GM19372 (cell line): ENCODE measurements around the gene CCL13.

Experiments
- ATAC-seq: cut with Tn5 transposase; IDR thresholded peaks from one replicate; pipeline ENCODE4 v1.9.1; 2021; ENCODE audit warnings: mild to moderate bottlenecking, low read depth, moderate library complexity; ENCODE audit not compliant: unreplicated experiment

Gene CCL13

DNA sequence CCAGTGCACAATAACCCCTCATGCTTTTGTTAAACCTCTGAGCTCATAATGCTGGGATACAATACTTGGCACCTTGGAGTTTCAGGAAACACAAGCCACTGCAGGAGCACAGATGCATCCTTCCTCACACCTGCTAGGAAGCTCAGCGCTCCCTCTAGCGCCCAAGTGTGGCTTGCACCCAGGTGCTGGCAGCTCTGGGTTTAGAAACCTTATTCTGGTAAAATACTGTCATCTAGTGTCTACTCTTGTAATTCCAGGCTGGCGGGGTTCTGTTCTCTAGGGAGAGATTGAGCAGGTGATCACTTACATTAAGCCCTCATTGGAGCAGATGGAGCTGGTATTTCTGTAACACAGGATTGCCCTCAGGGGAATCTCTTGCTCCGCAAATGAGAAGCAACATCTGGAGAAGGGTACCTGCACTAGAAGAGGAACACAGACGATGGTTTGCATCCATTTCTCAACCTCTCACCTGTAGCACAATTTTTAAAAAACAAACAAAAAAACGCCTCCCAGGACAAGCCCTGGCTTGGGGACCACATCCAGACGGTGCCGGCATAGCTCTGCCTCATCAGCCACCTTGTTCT, 5.3 kb downstream of the CCL13 start:
- no peak for ATAC-seq

DNA sequence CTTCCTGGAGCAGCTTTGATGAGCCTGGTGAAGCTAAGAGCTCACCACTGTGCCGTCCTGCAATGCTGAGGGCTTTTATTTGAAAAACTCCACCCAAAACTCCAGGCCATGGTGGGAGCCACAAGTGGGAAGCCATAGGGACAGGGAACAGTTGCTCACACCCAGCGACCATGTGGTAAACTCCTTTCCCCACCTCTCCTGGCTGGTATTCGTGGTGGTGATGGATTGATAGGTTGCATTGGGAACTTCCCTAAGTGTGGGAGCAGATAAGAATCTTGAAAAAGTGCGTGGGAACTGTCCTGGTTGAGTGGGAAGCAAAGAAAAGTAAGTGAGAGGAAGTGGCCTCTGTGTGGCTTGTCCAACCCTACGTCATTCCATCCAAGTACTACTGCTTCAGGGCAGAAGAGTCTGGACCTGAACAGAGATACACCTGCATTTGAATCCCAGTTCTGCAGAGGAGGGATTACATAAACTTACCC, 6.9 kb downstream of the CCL13 start, which contains the start of gene CCL1:
Gene CCL1 (minus strand): TSS at position 51 of the 479 bp plus-strand sequence. CDS start 72 bp downstream, outside the sequence.
- ATAC-seq: no peak

DNA sequence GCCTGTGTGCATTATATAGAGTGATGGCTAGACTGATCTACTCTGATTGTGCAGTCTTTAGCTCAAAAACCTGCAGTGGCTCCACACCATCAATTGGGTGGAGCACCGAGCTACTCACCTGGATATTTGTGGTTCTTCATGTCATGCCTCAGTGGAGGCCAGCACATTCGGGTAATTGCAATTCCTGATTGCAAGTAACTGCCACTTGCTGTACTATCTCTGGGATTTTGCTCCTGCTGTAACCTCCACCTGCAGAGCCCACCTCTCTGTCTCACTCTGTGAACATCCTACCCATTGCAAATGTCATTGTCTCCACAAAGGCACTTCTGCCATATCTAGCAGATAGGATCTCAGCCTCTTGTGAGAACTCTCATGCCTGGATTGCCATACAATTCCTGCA, 8.5 kb downstream of the CCL13 start:
- ATAC-seq: no peak

DNA sequence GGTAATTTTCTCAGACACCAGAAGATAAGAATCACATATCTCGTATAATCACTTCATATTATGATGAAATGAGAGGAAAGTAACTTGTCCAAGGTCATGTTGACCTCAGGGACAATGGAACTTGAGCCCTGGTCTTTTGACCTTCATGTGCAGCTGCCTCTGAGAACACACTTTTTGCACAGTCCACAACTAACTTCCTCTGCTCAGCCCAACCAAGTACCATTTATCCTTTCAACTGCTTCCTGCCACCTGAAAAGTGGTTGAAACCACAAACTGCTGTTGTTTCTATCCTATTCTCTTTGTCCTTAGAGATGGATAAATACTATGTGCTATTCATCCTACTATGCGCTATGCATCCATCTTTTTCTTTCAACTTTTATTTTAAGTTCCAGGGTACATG, 9.1 kb downstream of the CCL13 start:
- ATAC-seq: no peak

DNA sequence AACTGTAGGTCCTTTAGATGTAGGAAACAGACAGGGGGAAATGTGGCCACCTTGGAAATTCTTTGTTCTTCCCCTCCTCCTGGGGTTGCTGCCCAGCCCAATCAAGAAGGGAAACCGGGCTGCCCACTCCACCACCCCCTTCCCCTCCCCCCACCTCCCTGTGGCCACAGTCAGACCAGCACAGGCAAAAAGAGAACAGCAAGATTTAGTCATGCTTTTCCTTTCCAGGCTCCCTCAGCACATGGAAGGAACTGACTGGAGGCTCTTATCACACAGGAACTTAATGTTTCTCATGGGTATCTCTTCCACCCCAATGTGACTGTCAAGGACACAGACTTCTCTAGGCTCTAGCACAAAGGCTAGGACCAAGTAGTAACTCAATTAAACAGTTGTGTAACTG, 9.7 kb downstream of the CCL13 start:
- no peak for ATAC-seq

DNA sequence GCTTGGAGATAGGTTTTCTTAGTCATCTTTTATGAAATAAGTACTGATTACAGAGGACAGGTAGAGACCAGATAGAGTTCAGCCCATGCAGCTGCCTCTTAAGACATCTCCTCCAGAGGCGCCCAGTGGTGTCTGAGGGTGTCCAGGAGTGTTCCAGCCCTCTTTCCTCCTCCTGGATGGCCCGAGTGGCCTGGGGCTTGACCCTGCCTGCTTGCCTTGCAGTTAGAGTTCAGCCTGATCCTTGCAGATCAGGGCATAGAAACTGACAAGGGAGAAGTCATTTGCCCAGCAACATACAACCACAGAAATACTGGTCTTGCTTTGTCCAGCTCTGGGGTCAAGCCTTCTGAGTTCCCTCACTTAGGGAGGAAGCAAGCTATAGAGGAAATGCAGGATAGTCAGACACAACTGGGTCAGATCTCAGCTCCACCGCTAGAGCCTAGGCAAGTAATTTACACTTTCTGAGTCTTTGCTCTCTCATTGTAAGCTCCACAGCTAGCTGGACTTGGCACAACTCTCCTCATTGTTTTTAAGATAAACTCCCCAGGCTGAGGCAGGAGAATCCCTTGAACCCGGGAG, 10.3 kb downstream of the CCL13 start:
- no peak for ATAC-seq

DNA sequence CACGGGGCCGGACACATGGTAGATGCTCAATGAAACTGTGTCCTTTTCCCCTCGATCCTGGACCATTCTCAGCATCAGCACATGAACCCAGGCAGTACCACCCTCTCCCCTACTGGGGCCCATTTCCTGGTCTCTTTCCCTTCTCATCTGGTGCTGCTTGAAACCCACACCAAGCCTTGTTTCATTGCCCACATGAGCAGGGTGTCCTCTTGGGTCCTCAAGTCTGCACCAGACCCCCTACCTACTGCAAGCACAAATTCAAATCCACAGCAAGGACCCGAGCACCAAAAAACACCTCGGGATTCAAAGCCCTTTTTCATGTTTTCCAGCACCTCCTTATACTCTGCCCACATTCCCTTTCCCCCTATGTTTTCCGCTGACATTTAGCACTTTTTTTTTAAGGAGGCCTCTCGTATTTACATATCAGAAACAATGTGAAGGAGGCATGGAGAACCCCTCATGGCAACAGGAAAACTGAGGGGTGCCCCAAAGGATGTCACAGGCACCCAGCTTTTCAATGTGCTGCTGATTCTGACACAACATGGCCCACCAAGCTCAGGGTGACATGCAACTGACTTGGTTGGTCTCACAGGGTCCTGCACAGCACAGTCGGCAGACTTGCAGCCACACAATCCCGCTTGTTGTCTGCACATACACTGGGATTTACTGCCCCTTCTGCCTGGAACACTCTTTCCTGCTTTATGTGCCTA, 11.4 kb downstream of the CCL13 start:
- ATAC-seq: no peak

DNA sequence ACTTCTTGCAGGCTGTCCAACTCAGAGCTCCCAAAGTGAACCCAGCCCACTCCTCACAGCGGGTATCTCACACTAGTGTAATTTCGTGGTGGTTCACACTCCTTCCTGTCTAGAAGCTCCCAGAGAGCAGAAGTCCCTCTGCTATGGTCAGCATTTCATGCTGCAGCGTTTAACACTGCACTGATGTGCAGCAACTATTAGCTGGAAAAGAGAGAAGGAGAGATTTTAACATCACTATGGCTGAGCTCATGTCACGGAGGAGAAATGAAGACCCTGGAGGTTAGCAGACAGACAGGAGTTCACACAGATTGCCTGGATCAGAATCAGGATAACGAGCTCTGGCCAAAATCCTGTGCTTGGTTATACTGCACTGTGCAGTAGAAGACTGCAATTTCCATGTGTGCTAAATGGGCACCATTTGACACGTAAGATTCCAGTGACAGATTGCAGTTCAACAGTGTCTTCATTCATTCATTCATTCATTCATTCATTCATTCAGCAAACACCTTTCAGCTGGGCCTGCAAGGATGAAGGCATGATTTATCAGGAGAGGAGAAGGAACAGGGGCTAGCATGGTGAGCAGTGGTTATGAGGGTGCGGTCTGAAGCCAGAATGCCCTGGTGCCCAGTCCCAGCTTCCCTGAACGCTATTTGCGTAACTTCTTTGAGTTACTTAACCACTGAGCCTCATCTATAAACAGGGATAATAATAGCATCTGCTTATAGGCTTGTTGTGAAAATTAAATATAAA, 12.1 kb downstream of the CCL13 start:
- ATAC-seq: no peak

DNA sequence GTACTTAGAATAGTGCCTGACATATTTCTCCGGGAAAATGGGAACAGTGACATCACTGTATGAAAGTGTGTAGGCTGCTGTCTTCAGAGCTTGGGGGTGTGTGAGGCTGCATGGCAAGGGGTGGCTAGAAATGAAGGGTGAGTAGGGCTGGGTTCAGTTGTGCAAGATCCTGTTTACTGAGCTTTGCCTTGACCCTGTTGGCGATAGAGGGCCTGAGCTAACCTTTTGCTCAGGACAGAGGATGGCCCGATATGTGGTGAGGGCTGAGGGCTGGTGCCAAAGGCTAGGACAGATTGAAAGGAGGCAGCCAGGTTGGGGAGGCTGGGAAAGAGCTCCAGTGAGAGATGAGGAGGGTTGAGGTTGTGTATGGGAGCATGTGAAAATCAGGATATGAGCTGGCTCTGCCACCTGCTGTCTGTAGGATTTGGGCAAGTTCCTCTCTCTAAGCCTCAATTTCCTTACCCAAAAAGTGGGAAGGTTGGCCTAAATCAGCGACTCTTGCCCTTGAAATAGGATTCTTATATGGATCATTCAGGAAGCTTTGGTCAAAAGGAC, 12.7 kb downstream of the CCL13 start:
- no peak for ATAC-seq

DNA sequence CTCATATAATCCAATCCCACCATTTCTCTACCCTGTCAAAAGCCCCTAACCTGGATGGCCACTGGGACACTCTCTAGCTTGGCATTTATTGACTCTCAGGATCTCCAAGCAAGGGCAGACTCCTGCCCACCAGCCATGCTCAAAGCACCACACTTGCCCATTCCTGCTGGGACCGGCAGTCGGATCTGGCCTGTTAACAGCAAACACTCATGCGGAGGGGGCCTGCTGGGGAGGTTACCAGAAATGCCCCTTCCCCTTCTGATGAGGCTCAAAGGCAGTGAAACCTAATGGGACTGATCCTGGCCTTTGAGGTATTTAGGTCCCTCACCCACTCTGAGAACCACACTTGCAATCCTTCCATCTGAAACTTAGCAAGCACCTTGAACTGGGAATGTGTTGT, 13.3 kb downstream of the CCL13 start:
- ATAC-seq: no peak

DNA sequence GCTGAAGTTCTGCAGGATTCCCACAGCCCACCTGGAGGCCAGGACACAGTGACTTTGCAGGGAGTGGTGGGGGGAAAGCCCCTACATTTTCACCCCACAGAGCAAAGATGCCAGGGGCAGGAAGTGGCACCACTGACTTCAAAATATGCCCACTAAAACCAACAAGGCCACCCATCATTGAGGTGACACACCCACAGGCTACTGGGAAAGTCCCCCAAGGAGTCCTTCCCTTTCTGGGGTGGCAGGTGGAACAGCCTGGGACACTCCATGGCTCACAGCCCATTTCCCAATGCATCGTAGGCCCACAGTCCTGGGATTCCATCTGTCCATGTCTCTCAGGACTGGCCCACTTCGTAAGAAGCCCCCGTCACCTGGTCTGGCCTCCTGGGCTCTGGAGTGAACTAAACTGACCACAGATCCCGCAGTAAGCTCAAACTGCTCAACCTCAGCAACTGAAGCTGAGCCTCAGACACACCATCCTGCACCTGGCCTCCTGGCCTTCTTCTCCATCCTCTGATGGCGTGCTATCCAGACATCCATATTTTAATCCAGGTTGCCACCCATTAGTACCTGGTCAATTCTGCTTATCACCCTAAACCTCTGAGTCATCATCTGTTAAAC, 14.2 kb downstream of the CCL13 start:
- ATAC-seq: no peak

DNA sequence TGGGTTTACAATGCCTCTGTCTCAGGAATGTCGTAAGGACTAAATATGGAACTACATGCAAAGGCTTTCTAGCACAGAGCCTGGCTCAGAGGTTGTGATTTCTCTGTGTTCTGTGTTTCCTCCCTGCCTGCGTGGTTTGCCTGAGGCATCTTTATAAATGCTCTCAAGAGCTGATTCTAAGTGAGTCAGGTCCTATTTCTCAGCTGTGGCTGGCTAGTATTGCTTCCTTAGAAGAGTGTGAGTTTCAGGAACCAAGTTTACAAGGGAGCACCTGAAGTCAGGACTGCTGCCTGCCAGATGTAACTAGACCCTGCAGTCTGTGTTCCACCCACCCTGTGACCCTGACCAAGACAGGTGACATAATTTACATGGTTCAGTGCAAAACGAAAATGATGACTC, 14.7 kb downstream of the CCL13 start:
- no peak for ATAC-seq

DNA sequence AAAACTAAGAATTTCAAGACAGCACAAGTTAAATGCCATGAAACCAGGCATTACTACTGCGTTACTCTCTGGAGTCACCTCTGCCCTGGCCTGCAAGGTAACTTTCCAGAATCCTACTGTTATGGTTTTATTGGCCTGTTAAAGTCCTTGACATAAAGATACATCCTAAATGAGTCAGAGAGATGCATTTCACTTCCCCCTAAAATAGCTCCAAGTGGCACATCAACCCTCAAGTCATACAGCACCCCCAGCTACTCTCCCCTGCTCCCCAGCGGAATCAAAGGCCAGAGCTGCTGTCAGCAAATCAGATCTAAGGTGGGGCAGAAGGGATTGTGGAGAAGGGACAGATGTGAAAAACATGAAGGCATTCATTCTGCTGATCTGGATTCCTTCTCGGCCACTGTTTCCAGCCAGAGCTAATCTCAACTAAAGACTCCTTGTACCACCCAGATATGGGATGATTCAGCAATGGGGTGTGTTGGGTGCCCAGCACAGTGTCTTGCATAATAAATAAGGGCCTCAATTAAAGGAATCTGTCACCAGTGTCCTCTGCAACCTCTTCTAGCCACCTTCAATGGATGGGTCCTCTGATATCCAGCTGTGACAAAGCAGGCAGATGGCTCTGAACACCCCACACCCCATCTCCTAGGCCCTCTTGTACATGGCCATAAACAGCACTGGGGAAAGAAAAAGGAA, 15.3 kb downstream of the CCL13 start:
- no peak for ATAC-seq

DNA sequence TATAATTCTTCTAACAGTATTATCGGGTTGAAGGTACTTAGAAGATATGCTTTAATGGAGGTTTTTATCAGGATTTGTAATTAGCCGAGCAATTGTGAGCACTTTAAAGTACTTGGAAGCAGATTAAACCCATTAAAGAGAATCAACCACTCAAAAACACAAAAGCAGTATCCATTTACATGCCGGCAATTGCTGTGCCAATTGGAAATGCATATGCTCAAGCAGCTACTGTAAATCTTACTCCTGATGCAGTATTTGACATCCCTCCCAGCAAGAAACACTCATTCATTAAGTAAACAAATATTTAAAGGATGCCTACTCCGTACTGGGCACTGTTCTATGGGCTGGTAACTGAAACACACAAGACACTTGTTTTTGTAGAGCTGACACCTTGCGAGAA, 18.2 kb downstream of the CCL13 start:
- no peak for ATAC-seq

DNA sequence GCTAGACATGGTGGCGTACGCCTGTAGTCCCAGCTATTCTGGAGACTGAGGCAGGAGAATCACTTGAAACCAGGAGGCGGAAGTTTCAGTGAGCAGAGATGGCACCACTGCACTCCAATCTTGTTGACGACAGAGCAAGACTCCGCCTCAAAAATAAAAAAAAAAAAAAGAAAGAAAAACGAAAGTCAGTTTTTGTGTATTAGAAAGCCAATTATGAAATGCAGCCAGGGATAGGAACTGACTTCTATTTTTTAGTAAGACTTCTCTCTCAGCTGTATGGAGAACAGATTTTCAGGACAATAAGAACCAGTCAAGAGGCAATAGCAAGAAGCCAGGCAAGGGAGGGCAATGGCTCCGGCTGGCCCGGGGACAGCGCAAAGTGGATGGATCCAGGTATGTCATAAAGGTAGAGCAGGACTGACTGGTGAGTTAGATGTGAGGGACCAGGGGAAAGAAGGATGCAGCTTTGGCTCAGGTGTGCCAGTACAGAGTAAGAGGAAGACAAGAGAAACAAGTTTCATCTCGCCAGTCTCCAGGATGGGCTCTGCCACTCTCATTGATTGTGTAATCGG, 19.2 kb downstream of the CCL13 start:
- ATAC-seq: no peak

DNA sequence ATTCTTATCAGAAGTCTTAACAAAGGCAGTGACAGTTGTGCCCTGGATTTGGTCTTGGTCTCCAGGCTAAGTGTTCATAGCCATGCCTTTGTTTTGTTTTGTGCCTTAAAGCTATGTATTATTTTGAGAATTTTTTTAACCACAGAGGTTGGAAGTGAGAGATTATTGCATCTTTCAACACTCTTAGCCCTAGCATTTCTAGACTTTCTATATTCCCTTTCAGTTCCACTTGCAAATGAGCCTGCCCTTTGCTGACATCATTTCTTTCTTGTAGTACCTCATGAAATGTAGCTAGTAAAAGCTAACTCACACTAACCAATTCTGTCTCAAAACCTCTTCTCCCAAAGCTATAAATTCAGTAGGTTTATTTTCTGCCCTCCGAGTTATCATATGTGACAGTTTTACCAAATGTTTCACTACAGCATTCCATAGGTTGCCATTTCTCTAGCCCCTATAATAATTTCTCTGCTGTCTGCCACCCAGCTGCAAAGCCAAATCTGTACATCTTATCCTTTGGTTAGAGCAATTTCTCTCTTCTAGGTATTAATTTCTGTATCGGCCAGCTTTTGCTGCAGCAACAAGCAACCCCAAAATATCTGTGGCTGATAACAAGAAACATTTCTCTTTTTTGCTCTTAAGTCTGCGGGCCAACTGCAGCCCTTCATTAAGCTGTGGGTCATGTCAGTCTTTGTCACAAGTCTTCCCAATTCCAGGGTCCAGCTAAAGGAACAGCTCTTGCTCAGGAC, 21.0 kb downstream of the CCL13 start:
- ATAC-seq: no peak

DNA sequence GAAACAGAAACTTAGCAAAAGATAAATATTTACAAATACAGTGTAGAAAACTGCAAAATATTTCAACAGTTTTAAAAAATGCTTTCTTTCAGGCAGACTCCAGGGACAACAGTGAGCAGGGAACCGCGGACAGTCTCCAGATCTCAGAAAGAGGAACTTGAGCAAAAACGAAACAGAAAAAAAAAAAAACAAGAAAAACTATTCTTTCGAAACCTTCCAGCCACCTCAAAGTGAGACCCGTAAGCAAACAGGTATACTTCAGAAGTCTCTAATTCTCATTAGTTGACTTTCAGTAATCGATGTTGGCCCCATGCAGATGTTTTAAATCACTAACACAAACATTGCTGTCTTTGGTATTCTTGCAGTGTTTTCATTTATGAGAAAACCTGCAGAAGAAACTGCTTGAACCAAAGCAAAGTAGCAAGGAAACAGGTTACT, 22.4 kb downstream of the CCL13 start:
- no peak for ATAC-seq

DNA sequence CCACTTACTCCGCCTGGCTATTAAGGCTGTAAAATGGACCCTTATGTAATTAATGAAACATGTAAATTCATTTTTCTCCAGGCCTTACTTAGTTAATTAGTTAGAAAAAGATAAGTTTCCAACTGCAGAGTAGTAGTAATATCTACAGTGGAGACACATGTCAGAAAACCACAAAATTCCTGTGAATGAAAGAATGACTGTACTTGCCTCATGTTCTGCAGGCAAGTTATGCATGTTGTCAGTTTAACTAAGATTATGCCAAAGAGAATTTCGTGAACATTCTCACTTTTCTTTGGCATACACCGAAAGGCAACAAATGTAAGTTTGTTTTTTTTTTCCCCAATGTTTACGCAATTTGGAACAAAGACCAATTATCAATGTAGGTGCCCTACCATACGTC, 23.6 kb downstream of the CCL13 start:
- no peak for ATAC-seq

DNA sequence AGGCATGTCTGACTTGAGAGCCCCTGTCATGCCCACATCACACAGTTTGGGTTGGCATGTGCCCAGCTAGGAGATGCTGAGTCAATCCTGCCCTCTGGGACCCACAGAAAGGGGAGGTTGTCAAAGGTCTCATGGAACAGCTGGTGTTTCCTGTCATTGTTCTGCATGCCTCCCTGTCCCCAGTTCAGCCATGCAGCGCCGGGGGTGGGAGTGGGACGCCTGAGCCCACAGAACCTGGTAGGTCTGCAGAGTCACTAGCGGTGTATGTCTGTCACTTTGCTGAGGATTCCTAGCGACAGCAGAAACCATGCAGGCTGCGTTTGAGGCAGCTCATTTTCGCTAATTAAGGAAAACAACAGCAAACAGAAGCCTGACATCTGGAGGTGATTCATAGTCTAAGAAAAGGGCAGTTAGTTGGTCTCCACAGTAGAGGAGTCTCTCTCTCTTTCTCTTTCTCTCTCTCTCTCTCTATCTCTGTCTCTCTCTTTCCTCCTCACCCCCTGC, 26.4 kb downstream of the CCL13 start:
- no peak for ATAC-seq
